Liver (tissue), 3 donors: ENCODE data around the gene ALOX15.
"Not testable (repeated sequence)": the region's sequence is repeated elsewhere in the genome, so short reads cannot be mapped to it uniquely, and the experiment has no call there.

Experiments used
- RXRA ChIP-seq, 2 donors: IDR thresholded peaks; 2 replicates each; pipeline ENCODE4 v1.6.1; 2017 to 2018; ENCODE audit warnings: antibody characterized with exemption in 2 of 2, mild to moderate bottlenecking in 1 of 2
- TAF1 ChIP-seq: conservative IDR thresholded peaks from 2 replicates; pipeline ENCODE4 v1.6.1; 2016; ENCODE audit warnings: antibody characterized with exemption, mild to moderate bottlenecking
- YY1 ChIP-seq: IDR thresholded peaks from 2 replicates; pipeline ENCODE4 v1.6.1; 2016; ENCODE audit warnings: antibody characterized with exemption, mild to moderate bottlenecking
- TF ChIP-seq, protein P1 (sequence below): fragments of 150-350 bp; IDR thresholded peaks from 2 replicates; pipeline ENCODE4 v1.5.1; 2017; ENCODE audit warnings: improper control_type of control experiment, low read depth, low read length; ENCODE audit not compliant: missing input control
- TF ChIP-seq, protein P2 (sequence below): IDR thresholded peaks from 2 replicates; pipeline ENCODE4 v1.6.1; 2016; ENCODE audit warnings: antibody characterized with exemption, mild to moderate bottlenecking
- donor health status: healthy.
- donor health status: healthy.

DNA sequence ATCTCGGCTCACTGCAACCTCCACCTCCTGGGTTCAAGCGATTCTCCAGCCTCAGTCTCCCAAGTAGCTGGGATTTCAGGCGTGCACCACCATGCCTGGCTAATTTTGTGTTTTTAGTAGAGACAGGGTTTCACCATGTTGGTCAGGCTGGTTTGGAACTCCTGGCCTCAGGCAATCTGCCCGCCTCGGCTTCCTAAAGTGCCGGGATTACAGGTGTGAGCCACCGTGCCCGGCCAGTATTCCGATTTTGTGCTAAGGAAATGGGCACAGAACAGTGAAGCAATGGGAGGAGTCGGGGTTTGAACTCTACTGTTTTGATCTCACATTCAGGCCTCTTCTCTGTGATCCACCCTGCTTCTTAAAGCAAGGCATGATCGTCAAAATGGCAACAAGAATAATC lies 36.7 kb downstream of the ALOX15 start:
- TF ChIP-seq, protein P1, sequence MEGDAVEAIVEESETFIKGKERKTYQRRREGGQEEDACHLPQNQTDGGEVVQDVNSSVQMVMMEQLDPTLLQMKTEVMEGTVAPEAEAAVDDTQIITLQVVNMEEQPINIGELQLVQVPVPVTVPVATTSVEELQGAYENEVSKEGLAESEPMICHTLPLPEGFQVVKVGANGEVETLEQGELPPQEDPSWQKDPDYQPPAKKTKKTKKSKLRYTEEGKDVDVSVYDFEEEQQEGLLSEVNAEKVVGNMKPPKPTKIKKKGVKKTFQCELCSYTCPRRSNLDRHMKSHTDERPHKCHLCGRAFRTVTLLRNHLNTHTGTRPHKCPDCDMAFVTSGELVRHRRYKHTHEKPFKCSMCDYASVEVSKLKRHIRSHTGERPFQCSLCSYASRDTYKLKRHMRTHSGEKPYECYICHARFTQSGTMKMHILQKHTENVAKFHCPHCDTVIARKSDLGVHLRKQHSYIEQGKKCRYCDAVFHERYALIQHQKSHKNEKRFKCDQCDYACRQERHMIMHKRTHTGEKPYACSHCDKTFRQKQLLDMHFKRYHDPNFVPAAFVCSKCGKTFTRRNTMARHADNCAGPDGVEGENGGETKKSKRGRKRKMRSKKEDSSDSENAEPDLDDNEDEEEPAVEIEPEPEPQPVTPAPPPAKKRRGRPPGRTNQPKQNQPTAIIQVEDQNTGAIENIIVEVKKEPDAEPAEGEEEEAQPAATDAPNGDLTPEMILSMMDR, result not testable (repeated sequence)
- not testable (repeated sequence) for TF ChIP-seq RXRA (IDR thresholded peaks at IDR 0.05); YY1; TAF1
- TF ChIP-seq, protein P2, sequence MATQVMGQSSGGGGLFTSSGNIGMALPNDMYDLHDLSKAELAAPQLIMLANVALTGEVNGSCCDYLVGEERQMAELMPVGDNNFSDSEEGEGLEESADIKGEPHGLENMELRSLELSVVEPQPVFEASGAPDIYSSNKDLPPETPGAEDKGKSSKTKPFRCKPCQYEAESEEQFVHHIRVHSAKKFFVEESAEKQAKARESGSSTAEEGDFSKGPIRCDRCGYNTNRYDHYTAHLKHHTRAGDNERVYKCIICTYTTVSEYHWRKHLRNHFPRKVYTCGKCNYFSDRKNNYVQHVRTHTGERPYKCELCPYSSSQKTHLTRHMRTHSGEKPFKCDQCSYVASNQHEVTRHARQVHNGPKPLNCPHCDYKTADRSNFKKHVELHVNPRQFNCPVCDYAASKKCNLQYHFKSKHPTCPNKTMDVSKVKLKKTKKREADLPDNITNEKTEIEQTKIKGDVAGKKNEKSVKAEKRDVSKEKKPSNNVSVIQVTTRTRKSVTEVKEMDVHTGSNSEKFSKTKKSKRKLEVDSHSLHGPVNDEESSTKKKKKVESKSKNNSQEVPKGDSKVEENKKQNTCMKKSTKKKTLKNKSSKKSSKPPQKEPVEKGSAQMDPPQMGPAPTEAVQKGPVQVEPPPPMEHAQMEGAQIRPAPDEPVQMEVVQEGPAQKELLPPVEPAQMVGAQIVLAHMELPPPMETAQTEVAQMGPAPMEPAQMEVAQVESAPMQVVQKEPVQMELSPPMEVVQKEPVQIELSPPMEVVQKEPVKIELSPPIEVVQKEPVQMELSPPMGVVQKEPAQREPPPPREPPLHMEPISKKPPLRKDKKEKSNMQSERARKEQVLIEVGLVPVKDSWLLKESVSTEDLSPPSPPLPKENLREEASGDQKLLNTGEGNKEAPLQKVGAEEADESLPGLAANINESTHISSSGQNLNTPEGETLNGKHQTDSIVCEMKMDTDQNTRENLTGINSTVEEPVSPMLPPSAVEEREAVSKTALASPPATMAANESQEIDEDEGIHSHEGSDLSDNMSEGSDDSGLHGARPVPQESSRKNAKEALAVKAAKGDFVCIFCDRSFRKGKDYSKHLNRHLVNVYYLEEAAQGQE, result not testable (repeated sequence)
